AG10803 (cell line): Measurements from ENCODE around the gene CDT1.

Source experiments
- DNase-seq: peaks from one replicate; pipeline ENCODE4 v3.0.0; 2010; ENCODE audit warnings: low read depth
- H3K4me3 ChIP-seq: 2 replicates; pipeline ENCODE4 v1.5.1; 2011; ENCODE audit warnings: mild to moderate bottlenecking, low read length, control low read depth
- TF ChIP-seq, protein P1 (sequence below): conservative IDR thresholded peaks from 2 replicates; pipeline ENCODE4 v1.5.1; 2011; ENCODE audit warnings: mild to moderate bottlenecking, low read length, control low read depth, inconsistent platforms

The CDT1 gene

DNA sequence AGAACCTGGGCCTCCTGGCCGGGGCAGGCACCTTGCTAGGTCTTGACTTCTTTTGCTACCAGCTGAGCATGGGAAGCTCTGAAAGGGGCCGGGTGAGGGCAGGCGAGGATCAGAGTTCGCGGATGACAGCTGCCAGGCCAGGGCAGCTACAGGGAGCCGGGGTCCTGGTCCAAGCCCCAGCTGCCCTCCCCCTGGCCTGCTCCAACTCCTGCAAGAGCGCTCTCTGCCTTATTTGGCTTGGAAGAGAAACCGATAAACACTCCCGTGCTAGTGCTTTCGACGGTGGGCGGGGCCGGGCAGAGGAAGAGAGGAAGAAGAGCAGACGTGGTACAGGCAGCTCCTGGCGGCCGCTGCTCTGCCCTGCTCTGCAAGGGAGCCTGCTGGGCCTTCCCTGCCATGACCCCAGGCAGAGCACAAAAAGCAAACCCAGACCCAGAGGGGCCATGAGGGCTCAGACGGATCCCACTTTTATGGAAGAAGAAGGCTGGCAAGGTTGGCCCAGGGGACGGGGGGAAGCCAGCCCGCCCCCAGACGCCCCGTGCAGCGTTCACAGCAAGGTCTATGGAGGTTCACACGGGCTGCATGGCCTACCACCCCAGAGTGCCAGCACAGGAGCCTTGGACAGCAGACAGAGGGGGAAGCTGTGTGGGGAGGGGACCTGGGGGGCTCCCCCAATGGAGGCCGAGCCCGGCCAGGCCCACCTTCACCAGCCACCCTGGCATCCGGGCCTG lies 44.2 kb upstream of the CDT1 start:
- TF ChIP-seq, protein P1, sequence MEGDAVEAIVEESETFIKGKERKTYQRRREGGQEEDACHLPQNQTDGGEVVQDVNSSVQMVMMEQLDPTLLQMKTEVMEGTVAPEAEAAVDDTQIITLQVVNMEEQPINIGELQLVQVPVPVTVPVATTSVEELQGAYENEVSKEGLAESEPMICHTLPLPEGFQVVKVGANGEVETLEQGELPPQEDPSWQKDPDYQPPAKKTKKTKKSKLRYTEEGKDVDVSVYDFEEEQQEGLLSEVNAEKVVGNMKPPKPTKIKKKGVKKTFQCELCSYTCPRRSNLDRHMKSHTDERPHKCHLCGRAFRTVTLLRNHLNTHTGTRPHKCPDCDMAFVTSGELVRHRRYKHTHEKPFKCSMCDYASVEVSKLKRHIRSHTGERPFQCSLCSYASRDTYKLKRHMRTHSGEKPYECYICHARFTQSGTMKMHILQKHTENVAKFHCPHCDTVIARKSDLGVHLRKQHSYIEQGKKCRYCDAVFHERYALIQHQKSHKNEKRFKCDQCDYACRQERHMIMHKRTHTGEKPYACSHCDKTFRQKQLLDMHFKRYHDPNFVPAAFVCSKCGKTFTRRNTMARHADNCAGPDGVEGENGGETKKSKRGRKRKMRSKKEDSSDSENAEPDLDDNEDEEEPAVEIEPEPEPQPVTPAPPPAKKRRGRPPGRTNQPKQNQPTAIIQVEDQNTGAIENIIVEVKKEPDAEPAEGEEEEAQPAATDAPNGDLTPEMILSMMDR, result no peak
- H3K4me3 ChIP-seq, result no peak overlapping the region
- no peak for DNase-seq

DNA sequence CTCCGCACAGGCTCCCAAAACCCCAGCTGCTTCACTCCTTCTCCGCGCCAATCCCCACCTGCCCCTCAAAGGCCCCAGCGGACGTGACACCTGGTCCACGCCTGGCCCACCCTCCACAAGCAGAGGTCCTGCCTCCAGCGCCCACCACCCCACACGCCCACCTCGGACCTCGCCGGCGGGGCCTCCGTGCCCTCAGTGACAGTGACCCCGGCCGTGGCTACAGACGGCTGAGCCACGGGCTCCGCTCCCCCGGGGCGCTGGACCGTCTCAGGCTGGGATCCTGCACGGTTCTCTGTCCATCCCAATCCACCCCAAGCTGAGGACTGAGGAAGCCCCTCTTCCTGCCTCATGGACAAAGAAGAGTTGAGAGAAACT lies 43.6 kb upstream of the CDT1 start:
- H3K4me3 ChIP-seq, result no peak overlapping the region
- TF ChIP-seq, protein P1, result no peak
- no peak for DNase-seq

DNA sequence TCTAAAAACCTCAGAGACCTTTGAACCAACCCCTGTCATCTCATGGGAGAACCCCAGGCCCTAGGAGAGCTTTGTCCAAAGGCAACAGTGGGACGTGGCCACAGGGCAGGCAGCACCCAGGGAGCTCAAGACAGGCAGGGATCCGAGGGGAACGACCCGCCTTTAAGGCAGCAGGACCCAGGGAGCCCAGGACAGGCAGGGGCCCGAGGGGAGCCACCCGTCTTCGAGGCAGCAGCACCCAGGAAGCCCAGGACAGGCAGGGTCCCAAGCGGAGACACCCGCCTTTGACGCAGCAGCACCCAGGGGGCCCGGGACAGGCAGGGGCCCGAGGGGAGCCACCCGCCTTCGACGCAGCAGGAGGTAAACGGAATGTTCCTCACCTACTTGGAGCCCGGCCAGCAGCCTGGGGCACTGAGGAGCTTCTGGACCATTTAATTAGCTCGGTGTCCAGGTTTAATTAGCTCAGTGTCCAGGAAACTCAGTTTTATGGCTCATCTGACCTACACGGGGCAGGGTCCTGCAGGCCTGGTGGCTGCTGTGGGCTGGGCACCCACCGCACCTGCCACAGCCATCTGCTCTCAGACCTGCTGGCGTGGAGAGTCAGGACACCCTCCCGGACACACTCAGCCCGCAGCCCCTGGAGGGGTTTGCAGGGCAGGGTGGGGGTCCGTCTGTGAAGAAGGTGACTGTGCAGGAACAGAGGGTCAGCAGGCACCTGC lies 43.0 kb upstream of the CDT1 start:
- TF ChIP-seq, protein P1, result no peak
- no peak overlapping the region for H3K4me3 ChIP-seq
- no peak for DNase-seq

DNA sequence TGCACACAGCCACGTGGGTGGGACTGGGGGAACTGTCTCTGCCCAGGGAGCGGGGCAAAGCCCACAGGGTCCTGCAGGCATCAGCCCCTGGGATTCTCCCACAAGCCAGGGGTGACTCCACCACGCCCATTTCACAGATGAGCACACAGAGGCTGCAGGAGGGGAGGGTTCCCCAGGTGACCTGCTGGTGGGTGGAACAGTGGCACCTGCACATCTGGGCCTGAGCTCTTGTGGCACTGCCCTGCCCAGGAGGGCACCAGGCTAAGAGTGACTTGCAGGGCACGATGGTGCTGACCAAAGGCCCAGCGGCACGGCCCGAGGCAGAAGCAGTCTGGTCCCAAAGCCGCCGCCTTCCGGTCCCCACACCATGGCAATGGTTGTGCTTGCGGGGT lies 42.5 kb upstream of the CDT1 start:
- TF ChIP-seq, protein P1, result no peak
- no peak overlapping the region for H3K4me3 ChIP-seq
- no peak for DNase-seq

DNA sequence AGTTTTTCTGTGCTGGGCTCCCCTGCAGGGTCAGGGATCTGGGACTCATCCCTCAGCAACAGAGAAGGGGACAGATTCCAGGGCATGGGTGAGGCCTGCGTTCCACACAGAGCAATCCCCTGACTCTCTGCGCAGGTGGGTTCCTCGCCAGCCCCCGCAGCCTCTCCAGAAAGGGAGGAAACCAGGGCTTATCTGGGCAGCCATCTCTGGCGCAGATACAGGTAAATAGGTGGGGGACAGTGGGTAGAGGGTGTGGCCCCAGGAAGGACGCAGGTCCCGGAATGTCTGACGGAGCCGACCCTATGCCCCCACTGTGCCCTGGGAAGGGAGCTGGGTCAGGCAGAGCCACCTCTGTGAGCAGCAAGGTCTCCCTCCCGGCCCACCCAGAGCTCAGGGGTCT lies 41.8 kb upstream of the CDT1 start:
- H3K4me3 ChIP-seq, result no peak overlapping the region
- TF ChIP-seq, protein P1, result no peak
- no peak for DNase-seq

DNA sequence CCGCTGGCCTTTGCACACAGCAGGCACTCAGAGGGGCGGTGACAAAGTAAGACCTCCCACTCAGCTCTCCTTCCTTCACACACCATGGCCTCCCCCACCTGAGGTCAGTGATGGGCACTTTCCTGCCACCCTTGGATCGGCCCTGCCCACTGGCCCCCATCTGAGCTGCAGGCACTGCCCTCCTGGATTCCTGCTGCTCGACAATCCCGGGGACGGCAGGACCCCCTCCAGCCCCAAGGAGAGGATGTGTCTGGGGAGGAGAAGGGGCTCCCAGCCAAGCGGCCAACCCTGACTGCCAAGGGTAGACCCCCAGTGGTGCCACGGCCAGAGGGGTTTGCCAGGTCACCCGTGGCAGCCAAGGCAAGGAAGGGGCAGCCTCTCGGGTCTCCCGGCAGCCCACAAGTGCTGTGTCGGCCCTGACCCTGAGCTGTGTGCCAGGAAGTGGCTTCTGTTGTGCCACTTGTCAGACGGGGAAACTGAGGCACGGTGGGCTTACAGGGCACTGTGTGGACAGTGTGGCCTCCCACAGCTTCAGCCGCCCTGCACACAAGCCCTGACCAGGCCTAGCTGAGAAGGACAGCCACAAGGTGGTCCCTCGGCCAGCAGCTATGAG lies 41.2 kb upstream of the CDT1 start:
- H3K4me3 ChIP-seq, result no peak overlapping the region
- TF ChIP-seq, protein P1, result no peak
- DNase-seq, result no peak

DNA sequence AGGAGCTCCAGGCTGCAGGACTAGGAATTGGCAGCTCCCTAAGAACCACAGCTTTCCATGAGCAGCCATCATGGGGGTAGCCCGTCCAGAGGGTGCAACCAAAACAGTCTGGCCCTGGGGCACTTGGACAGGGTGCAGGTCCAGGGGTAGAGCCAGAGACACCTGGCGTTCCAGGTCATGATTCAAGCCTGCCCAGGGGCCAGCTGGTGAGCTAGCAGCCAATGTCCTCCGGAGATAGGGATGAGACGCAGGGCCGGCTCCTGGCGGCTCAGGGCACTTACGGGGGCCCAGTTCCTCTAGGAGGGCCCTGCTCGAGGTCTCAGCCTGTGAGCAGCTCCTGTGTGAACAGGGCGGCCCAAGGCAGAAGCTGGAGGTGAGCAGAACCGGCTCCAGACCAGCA lies 40.6 kb upstream of the CDT1 start:
- TF ChIP-seq, protein P1, result no peak
- DNase-seq, result no peak
- no peak overlapping the region for H3K4me3 ChIP-seq
